Left lung (tissue), 10 donors: ENCODE measurements around the gene POU6F2. TPM values are rescaled to one million over a fixed set of nuclear protein-coding genes. Genes with fewer than 3 reads are reported as not detected.
A peak's percentile ranks its signal among the peaks of the same experiment; 100 is the strongest.

Experiments
- ATAC-seq: fragments of 200-7000 bp; cut with Tn5 transposase; one replicate; pipeline ENCODE4 v1.9.1; 2020; ENCODE audit warnings: moderate library complexity
- DNase-seq, 4 donors: peaks; one replicate each; pipeline ENCODE4 v3.0.0-alpha.2; 2013 to 2020
- H3K27ac ChIP-seq, 2 donors: fragments of 200-600 bp; sonication (generic) in 1 of 2; one replicate each; pipeline versions ENCODE4 v1.5.0 to v1.8.0; 2020 to 2021
- H3K27me3 ChIP-seq, 2 donors: fragments of 200-600 bp; sonication (generic) in 1 of 2; one replicate each; pipeline versions ENCODE4 v1.5.0 to v1.8.0; 2020 to 2021
- H3K36me3 ChIP-seq, 2 donors: fragments of 200-600 bp; sonication (generic) in 1 of 2; one replicate each; pipeline versions ENCODE4 v1.5.0 to v1.8.0; 2020 to 2021
- H3K4me1 ChIP-seq, 2 donors: fragments of 200-600 bp; one replicate each; pipeline ENCODE4 v1.8.0; 2021
- H3K4me3 ChIP-seq, 2 donors: fragments of 200-600 bp; sonication (generic) in 1 of 2; one replicate each; pipeline versions ENCODE4 v1.5.0 to v1.8.0; 2020 to 2021; ENCODE audit warnings: mild to moderate bottlenecking in 1 of 2
- H3K9me3 ChIP-seq, 2 donors: fragments of 200-600 bp; sonication (generic) in 1 of 2; one replicate each; pipeline versions ENCODE4 v1.5.0 to v1.8.0; 2020 to 2021
- intact Hi-C, 2 donors: fragments of 100-400 bp; cut with DNase I; formaldehyde crosslinking; loops; one replicate each; pipeline versions ENCODE4 v1.11.2 to v1.14.2; 2022
- polyA plus RNA-seq, 6 donors: library from polyadenylated mRNA; unstranded; fragments of 120-200 nt; gene quantifications; one replicate each; pipeline ENCODE4 v1.2.1, GENCODE V29; 2013; ENCODE audit not compliant: insufficient read length in 6 of 6
- total RNA-seq, 2 donors: library from RNA; stranded (reverse); fragmentation: NEBNext Ultra II Directional; extraction: Animal tissue kit (Norgen Biotek cat#: 25700); gene quantifications; one replicate each; pipeline ENCODE4 v1.2.1, GENCODE V29; 2021
- TF ChIP-seq, protein P1 (sequence below), 2 donors: fragments of 200-600 bp; sonication (generic) in 1 of 2; IDR thresholded peaks; one replicate each; pipeline versions ENCODE4 v1.5.0 to v1.8.0; 2021; ENCODE audit warnings: antibody characterized with exemption in 2 of 2
- donor health status: DM: no; HTN: yes; CAD: no.
- donor health status: DM: no; HTN: no; CAD: no.

Gene POU6F2
- total and polyA plus RNA-seq, 8 donors = 0.08 to 0.32 (median 0.18) TPM; not detected in 3

DNA sequence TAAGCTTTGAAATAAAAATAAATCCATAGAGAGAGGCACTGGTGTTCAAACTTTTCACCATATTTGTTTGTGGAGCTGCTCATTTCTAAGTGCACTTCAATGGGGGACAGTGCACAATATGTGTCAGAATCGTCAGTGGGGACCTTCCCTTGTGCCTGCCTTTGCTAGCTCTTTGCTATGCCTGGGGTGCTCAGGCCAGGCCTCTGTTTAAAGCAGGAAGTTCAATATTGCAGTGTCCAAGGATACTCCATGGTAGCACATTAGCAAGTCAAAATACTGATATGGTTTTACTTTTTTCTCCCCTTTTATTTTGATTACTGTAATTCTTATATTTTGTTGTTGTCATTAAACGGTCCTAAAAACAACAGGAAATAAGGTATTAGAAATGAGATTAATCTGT is 113.4 kb downstream of the POU6F2 start:
- Histone ChIP-seq H3K4me1 (no peaks in the 10 kb centered on the region), H3K36me3 (no peaks in the 10 kb centered on the region), H3K27ac (no peak overlapping the region), H3K4me3 (no peak overlapping the region), H3K9me3 (no peaks in the 10 kb centered on the region), H3K27me3 (no peaks in the 10 kb centered on the region)
- ATAC-seq = peak; percentile 67
- intact Hi-C loops = no loop called here
- no peak for DNase-seq
- TF ChIP-seq, protein P1, sequence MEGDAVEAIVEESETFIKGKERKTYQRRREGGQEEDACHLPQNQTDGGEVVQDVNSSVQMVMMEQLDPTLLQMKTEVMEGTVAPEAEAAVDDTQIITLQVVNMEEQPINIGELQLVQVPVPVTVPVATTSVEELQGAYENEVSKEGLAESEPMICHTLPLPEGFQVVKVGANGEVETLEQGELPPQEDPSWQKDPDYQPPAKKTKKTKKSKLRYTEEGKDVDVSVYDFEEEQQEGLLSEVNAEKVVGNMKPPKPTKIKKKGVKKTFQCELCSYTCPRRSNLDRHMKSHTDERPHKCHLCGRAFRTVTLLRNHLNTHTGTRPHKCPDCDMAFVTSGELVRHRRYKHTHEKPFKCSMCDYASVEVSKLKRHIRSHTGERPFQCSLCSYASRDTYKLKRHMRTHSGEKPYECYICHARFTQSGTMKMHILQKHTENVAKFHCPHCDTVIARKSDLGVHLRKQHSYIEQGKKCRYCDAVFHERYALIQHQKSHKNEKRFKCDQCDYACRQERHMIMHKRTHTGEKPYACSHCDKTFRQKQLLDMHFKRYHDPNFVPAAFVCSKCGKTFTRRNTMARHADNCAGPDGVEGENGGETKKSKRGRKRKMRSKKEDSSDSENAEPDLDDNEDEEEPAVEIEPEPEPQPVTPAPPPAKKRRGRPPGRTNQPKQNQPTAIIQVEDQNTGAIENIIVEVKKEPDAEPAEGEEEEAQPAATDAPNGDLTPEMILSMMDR (IDR thresholded peaks at IDR 0.05) = no peak

DNA sequence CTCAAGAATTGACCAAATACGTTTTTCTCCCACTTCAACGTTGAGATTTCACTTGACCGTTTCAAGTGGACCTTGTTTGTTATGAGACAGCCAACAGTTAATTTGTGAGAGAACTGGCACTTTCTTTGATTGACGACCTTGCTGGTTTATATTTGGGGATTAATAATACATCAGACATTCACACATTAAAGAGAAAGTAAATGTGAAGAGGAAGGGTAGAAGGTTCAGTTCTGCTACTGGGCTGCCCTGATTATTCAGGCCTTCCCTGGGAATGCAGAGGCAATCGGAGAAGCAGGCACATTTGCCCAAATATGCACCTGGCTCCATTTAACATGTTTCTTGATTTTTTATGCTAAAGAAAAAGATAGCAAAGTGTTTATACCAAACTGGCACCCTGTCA is 114.1 kb downstream of the POU6F2 start:
- TF ChIP-seq, protein P1 (IDR thresholded peaks at IDR 0.05) = no peak
- intact Hi-C loops = no loop called here
- Histone ChIP-seq H3K4me3 (no peak overlapping the region), H3K9me3 (no peaks in the 10 kb centered on the region), H3K27ac (no peak overlapping the region), H3K27me3 (no peaks in the 10 kb centered on the region), H3K4me1 (no peaks in the 10 kb centered on the region), H3K36me3 (no peaks in the 10 kb centered on the region)
- peak; percentile 69 for ATAC-seq
- no peak for DNase-seq

DNA sequence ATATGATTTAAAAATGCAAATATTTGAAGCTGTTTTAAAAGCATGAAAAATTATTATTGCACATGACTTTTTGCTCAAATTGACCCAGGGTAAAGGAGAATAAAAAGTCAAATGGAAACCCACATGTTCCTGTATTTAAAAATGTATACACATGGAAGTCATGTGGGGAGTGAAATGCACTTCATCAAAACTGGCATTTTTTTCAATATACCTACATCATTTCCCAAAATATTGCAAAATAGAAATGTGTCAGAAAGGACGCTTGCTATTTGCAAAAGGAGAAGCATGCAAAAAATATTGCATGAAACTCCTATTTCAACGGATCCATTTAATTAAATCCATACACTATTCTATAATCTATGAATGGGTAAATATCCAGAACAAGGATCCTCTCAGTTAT is 117.0 kb downstream of the POU6F2 start:
- no peak for DNase-seq
- H3K27me3 ChIP-seq = no peaks in the 10 kb centered on the region
- H3K27ac ChIP-seq = no peak overlapping the region
- no peaks in the 10 kb centered on the region for H3K9me3 ChIP-seq
- H3K36me3 ChIP-seq = no peaks in the 10 kb centered on the region
- intact Hi-C loops = no loop called here
- H3K4me1 ChIP-seq = no peaks in the 10 kb centered on the region
- no peak for ATAC-seq
- H3K4me3 ChIP-seq = no peak overlapping the region
- TF ChIP-seq, protein P1 (IDR thresholded peaks at IDR 0.05) = no peak

DNA sequence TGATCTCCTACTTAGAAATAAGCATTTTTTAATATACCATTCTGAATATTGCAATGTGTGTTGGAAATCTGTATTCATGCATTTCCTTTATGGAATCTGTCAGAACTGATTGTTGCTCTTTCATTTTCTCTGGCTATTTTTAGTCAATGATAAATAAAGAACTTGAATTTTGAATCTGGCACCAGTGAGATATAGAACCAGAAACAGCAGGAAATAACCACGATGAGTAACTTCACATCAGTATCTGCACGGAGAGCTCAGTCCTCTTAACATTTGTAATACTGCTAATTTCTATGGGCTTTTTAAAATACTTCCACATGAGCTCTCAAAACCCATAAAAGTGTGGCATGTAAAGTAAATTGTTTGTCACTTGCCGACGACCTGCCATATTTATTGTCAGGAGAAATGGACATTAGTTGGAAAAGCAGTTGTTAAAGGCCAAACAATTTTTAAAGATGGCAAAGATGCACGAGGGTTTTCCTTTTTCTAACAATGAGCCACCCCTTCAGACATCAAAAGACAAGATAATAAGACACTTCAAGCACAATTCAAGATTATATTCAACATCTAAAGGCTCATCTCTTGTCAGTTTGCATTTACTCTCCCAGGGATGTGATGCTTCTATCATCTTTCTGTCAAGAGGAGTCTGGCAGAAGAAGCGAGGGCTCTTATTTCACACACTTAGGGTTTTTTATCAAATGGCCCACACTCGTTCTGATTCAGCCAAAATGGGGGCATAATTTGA is 118.3 kb downstream of the POU6F2 start:
- ATAC-seq (no peak), DNase-seq (no peak)
- no peak overlapping the region for H3K27ac ChIP-seq
- H3K9me3 ChIP-seq = no peaks in the 10 kb centered on the region
- no peaks in the 10 kb centered on the region for H3K36me3 ChIP-seq
- H3K27me3 ChIP-seq = no peaks in the 10 kb centered on the region
- H3K4me1 ChIP-seq = no peaks in the 10 kb centered on the region
- TF ChIP-seq, protein P1 (IDR thresholded peaks at IDR 0.05) = no peak
- no peak overlapping the region for H3K4me3 ChIP-seq
- intact Hi-C loops = no loop called here

DNA sequence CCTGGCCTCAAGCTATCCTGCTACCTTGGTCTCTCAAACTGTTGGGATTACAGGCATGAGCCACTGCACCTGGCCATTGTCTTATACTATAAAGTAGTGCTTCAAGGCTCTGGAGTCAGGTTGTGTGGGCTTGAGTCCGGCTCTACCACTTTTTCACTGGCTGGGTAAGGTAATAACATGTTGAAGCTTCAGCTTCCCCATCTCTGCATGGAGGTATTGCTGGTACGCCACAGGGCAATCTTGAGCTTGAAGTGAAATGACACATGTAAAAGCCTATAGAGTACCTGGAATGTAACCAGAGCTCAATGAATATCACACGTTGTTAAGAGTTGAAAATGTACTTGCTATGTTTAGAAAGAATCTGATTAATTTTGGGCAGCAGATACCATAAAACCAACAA is 120.8 kb downstream of the POU6F2 start:
- Histone ChIP-seq H3K4me1 (no peaks in the 10 kb centered on the region), H3K27me3 (no peaks in the 10 kb centered on the region), H3K9me3 (no peaks in the 10 kb centered on the region), H3K27ac (no peak overlapping the region), H3K36me3 (no peaks in the 10 kb centered on the region), H3K4me3 (no peak overlapping the region)
- ATAC-seq = no peak
- intact Hi-C loops = no loop called here
- TF ChIP-seq, protein P1 (IDR thresholded peaks at IDR 0.05) = no peak
- no peak for DNase-seq
